Fibroblast of the conjunctiva (primary cell): Measurements from ENCODE around the gene TRIM75.
"Not testable (repeated sequence)": the region's sequence is repeated elsewhere in the genome, so short reads cannot be mapped to it uniquely, and the experiment has no call there.

Experiments
- DNase-seq: peaks from one replicate; pipeline ENCODE4 v3.0.0-alpha.2; 2010; ENCODE audit warnings: low read depth

TRIM75 gene

DNA sequence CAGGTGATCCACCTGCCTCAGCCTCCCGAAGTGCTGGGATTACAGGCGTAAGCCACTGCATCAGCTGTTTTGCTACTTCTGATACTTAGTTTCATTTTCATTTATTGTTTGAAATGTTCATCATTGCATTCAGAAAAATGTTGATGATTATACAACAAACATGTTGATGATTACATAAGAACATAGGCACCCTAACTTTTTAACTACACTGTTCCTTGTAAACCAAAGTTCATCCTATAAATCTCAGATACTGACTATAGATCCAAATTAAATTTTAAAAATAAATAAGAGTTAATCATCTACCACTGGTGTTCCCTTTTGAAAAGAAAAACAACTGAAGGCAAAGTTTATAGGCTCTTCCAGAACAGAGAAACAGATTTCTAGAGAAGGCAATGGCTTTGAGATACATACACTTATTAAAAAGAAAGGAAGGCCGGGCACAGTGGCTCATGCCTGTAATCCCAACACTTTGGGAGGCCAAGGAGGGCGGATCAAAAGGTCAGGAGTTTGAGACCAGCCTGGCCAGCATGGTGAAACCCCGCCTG, 23.4 kb downstream of the TRIM75 start:
- no peak for DNase-seq

- no peak for DNase-seq
Measured at GRCh38 chr4:165079476-165079875, 25.8 kb downstream of the TRIM75 start.

GRCh38 chr4:165084787-165085186, 31.1 kb downstream of the TRIM75 start:
- DNase-seq = not testable (repeated sequence)

DNA sequence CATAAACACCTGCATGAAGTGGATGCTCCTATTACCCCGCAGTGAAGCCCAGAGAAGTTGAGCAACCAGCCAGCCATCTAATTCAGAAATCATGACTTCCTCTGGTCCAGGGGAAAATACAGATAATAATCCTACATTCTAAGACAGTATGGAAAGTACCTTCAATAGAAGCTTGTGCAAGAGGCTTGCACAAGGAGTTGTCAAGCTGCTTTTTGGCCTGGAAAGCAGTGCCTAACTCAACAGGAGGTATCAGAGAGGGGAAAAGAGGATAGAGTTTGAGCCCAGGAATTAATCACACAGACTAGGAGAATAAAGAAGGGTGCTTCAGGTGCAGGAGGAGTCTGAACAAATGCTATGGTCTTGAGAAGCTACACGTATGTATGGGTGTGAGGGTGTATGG, 32.3 kb downstream of the TRIM75 start:
- DNase-seq = no peak

GRCh38 chr4:165088366-165088765, 34.7 kb downstream of the TRIM75 start:
- no peak for DNase-seq

- not testable (repeated sequence) for DNase-seq
Measured at GRCh38 chr4:165092187-165092586, 38.5 kb downstream of the TRIM75 start.

DNA sequence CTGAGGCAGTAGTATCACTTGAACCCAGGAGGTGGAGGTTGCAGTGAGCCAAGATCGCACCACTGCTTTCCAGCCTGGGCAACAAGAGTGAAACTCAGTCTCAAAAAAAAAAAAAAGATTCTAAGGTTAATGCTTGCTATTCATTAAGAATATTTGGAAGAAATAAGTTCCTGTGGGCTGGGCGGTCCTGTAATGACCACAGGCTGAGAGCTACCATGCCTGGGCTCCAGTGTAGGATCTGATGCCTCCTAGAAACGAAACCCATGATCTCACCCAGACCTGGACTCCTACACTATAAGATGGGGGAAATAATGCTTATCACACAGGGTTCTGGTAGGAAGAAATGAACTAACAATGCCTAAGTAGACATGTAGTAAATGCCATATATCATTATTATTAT, 41.2 kb downstream of the TRIM75 start:
- DNase-seq = no peak

- no peak for DNase-seq
Measured at GRCh38 chr4:165095291-165095690, 41.6 kb downstream of the TRIM75 start.

DNA sequence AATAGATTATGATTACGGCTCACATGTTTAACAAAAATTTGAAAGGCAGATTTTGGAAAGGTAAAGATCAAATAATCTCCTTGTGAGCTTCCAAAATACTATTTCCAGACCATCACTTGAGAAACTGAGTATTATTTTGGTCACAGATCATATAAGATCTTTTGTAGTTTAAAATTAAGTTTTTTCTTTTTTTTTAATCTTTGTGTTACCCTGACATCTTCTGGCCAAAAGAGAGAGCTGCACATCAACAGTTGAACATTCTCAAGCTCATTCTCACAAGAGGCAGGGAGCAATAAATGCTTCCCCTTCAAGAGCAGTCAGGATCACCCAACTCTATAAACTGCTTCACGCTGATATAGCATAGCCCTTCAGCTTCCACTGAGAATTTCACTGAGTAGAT, 43.1 kb downstream of the TRIM75 start:
- DNase-seq = no peak

GRCh38 chr4:165101641-165102040, 48.0 kb downstream of the TRIM75 start:
- DNase-seq = no peak

DNA sequence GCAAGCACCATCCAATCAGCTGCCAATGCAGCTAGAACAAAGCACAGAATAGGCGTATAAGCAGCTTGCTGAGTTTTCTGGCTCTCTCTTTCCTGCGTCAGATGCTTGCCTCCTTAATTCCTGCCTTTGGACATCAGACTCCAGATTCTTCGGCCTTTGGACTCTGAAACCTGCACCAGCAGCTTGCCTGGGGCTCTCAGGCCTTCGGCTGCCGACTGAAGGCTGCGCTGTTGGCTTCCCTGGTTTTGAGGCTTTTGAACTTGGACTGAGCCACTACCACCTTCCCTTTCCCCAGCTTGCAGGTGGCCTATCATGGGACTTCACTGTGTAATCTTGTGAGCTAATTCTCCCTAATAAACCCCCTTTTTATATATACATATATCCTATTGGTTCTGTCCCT, 52.9 kb downstream of the TRIM75 start:
- DNase-seq = no peak
